Upper lobe of left lung (tissue), 4 donors: ENCODE measurements around the gene KIF25.

Experiments used
- CTCF ChIP-seq, 6 experiments: fragments of 450-650 bp in 4 of 6; fragments of 200-600 bp in 2 of 6; sonication (generic) in 2 of 6; IDR thresholded peaks; one replicate each; pipeline ENCODE4 v1.5.1; 2016 to 2019; ENCODE audit warnings: antibody characterized with exemption in 6 of 6
- EP300 ChIP-seq, 4 donors: sonication (generic); formaldehyde crosslinking; IDR thresholded peaks; one replicate each; pipeline ENCODE4 v1.5.1; 2017; ENCODE audit warnings: antibody characterized with exemption in 4 of 4, control low read depth in 2 of 4
- POLR2A ChIP-seq, 4 donors: fragments of 450-650 bp; IDR thresholded peaks; one replicate each; pipeline ENCODE4 v1.5.1; 2016 to 2017; ENCODE audit warnings: antibody characterized with exemption in 4 of 4, mild to moderate bottlenecking in 2 of 4

GRCh38 chr6:168031411-168031971 lies 34.0 kb downstream of the KIF25 start:
- TF ChIP-seq EP300 (IDR thresholded peaks at IDR 0.05) (no peak), CTCF (IDR thresholded peaks at IDR 0.05) (no peak), POLR2A (IDR thresholded peaks at IDR 0.05) (no peak)
